ENCODE data around the gene PGA4. TPM values are rescaled to one million over a fixed set of nuclear protein-coding genes. Genes with fewer than 3 reads are reported as not detected.
"Not testable (repeated sequence)": the region's sequence is repeated elsewhere in the genome, so short reads cannot be mapped to it uniquely, and the experiment has no call there.

PGA4 gene
- total and polyA plus RNA-seq, 9 of the 15 experiments (the other 6 are each of a cell fraction or from before 2014, with no cell fraction given): not detected

DNA sequence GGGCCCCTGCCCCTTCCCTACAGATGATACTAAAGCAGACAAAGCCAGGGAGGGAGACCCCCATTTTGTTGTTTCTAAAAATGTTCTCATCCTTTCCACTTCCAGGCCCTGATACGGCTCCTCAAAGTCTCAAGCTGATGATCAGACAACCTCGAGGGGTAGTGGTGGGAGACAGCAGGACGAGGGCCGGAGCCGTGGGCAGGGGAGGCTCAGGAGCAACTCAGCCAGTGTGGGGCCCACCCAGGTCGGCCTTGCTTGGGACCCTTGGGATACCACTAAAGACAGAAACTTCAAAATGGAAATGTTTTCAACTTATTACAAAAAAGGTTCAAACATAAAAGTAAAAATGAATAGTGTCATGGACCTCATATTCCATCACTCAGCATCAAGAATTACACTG lies 45.7 kb upstream of the PGA4 start:
- no peaks in the 10 kb centered on the region for H3K79me2 ChIP-seq (ENCODE audit: control insufficient read depth, insufficient read depth, low read length)
- no peak overlapping the region for H2AFZ ChIP-seq (ENCODE audit: low read depth, low read length)
- no peak overlapping the region for H3K27ac ChIP-seq (ENCODE audit: extremely low read depth, low read depth, low read length)
- BruUV-seq (replicated peaks): no TSS peak
- ChIA-PET POLR2A (interaction anchor here (0.6 kb wide), 2 partner anchors 8 to 227 kb away, joined by 3 read pairs; no protein-coding TSS in a partner anchor), CTCF (ENCODE audit: low intra/inter-chr PET ratio) (no interaction called here)
- no peak for ATAC-seq
- in situ Hi-C loops (cut with MboI): loop anchor here (5.0 kb wide), 1 partner anchor 339 kb away; no protein-coding TSS in a partner anchor
- H3K4me2 ChIP-seq (ENCODE audit: insufficient read depth, low read length): no peak overlapping the region
- intact Hi-C loops (cut with micrococcal nuclease): no loop called here
- no peak for FAIRE-seq
- no peaks in the 10 kb centered on the region for H4K20me1 ChIP-seq (replicated peaks; ENCODE audit: control insufficient read depth, insufficient read depth, low read length)
- no peak overlapping the region for H3K4me3 ChIP-seq
- no peak for DNase-seq (ENCODE audit: extremely low read depth in 1 of 4, low spot score in 3 of 4)
- peaks cover 5% of the 10 kb centered on the region; the same call in 1 of the 2 replicates for H3K9me3 ChIP-seq (replicated peaks; ENCODE audit: control insufficient read depth, insufficient read depth, low read depth, low read length)
- no peaks in the 10 kb centered on the region for H3K9me1 ChIP-seq (ENCODE audit: control insufficient read depth, insufficient read depth, low read length)
- peak; percentile 1 for TF ChIP-seq CBX2 (IDR thresholded peaks at IDR 0.05; ENCODE audit: insufficient read depth, low read length, poor library complexity, severe bottlenecking)
- TF ChIP-seq ZNF316 (IDR thresholded peaks at IDR 0.05): no peak
- TF ChIP-seq ZNF263 (CRISPR knock-in tag; IDR thresholded peaks at IDR 0.05; ENCODE audit: borderline replicate concordance): no peak
- H3K36me3 ChIP-seq (ENCODE audit: control insufficient read depth, insufficient read depth, low read length): no peaks in the 10 kb centered on the region
- H3K9ac ChIP-seq (ENCODE audit: insufficient read depth in 1 of 2, low read depth in 2 of 2, low read length in 2 of 2): no peak overlapping the region
- WGBS (ENCODE audit: insufficient coverage, low coverage, missing lambda C conversion rate): 2% methylated on average over 6 of the region's 6 CpGs
- no peaks in the 10 kb centered on the region; a peak in 1 of 5 replicates for H3K4me1 ChIP-seq (replicated peaks in 1 of 2; ENCODE audit: control insufficient read depth in 2 of 2, insufficient read depth in 2 of 2, low read length in 2 of 2)
- peaks cover 37 to 60% of the 10 kb centered on the region in 2 experiments for H3K27me3 ChIP-seq (ENCODE audit: control insufficient read depth in 2 of 2, insufficient read depth in 2 of 2, low read length in 2 of 2)

DNA sequence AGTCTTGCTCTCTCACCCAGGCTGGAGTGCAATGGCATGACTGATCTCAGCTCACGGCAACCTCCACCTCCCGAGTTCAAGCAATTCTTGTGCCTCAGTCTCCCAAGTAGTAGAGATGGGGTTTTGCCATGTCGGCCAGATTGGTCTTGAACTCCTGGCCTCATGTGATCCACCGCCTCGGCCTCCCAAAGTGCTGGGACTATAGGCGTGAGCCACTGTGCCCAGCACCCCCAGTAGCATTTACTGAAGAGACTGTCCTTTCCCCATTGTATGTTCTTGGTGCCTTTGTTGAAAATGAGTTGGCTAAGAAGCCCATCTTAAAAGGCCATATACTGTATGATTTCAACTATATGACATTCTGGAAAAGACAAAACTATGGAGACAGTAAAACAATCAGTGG lies 41.9 kb upstream of the PGA4 start:
- H3K79me2 ChIP-seq (ENCODE audit: control insufficient read depth, insufficient read depth, low read length); intact Hi-C loops (cut with micrococcal nuclease); CTCF ChIA-PET (ENCODE audit: low intra/inter-chr PET ratio); H3K4me1 ChIP-seq (replicated peaks in 1 of 2; ENCODE audit: control insufficient read depth in 2 of 2, insufficient read depth in 2 of 2, low read length in 2 of 2); H3K4me3 ChIP-seq; H3K27ac ChIP-seq (ENCODE audit: extremely low read depth, low read depth, low read length); FAIRE-seq; in situ Hi-C loops (cut with MboI); H3K9me3 ChIP-seq (replicated peaks; ENCODE audit: control insufficient read depth, insufficient read depth, low read depth, low read length); H3K4me2 ChIP-seq (ENCODE audit: insufficient read depth, low read length); BruUV-seq (replicated peaks); ATAC-seq; H2AFZ ChIP-seq (ENCODE audit: low read depth, low read length); H3K9me1 ChIP-seq (ENCODE audit: control insufficient read depth, insufficient read depth, low read length); DNase-seq (ENCODE audit: extremely low read depth in 1 of 4, low spot score in 3 of 4); H3K9ac ChIP-seq (ENCODE audit: insufficient read depth in 1 of 2, low read depth in 2 of 2, low read length in 2 of 2); H4K20me1 ChIP-seq (replicated peaks; ENCODE audit: control insufficient read depth, insufficient read depth, low read length); H3K36me3 ChIP-seq (ENCODE audit: control insufficient read depth, insufficient read depth, low read length): not testable (repeated sequence)
- peaks cover 24 to 45% of the 10 kb centered on the region in 2 experiments for H3K27me3 ChIP-seq (ENCODE audit: control insufficient read depth in 2 of 2, insufficient read depth in 2 of 2, low read length in 2 of 2)
- 5% methylated on average over 6 of the region's 6 CpGs for WGBS (ENCODE audit: insufficient coverage, low coverage, missing lambda C conversion rate)
- POLR2A ChIA-PET: interaction anchor here (0.6 to 0.7 kb wide), 2 partner anchors 187 to 836 kb away, joined by 3 to 4 read pairs; no protein-coding TSS in a partner anchor

All from K562 (cell line).